Measurements from ENCODE around the gene MRTFB.

MRTFB gene

DNA sequence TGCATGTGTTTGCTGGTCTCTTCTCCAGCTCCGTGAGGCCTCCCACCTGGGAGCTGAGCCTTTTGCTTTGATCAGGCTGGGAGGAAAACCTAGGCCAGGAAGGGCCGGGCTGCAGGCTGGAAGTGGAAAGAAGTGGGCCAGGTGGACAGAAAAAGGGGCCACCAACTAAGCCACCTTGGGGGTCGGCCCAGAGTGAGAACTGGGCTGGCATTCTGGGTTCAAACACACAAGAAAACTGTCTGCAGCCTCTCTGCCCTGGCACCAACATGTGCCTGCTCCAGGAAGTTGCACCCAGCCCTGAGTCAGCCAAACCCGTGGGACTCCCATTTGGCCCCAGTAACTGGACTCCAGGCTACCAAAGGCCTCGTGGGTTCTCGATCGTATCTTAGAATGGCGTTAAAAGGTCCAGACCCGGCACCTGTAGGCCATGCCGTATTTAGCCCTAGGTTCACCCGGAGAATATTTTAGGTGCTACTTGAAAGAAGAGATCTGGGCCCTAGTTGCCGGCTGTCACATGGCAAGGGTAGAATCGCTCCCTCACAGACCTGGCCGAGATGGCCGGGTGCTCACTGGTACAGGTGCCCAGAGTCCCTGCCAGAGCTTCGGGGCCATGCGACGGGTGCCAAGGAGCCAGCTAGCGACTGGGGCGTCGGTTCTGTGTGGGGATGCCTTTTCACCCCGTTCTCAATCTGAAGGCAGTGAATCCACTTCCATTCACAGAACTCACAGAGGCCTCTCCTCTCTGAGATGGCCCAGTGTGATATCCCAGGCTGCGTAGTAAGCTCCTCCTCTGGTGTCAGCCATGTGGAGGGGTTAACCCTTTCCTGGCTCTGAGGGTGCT lies 236.6 kb downstream of the MRTFB start:
- TF ChIP-seq POLR2AphosphoS5 (IDR thresholded peaks at IDR 0.05; ENCODE audit: low read depth) (no peak), GABPA (IDR thresholded peaks at IDR 0.05; ENCODE audit: low read depth) (no peak)
- TF ChIP-seq, protein P1, sequence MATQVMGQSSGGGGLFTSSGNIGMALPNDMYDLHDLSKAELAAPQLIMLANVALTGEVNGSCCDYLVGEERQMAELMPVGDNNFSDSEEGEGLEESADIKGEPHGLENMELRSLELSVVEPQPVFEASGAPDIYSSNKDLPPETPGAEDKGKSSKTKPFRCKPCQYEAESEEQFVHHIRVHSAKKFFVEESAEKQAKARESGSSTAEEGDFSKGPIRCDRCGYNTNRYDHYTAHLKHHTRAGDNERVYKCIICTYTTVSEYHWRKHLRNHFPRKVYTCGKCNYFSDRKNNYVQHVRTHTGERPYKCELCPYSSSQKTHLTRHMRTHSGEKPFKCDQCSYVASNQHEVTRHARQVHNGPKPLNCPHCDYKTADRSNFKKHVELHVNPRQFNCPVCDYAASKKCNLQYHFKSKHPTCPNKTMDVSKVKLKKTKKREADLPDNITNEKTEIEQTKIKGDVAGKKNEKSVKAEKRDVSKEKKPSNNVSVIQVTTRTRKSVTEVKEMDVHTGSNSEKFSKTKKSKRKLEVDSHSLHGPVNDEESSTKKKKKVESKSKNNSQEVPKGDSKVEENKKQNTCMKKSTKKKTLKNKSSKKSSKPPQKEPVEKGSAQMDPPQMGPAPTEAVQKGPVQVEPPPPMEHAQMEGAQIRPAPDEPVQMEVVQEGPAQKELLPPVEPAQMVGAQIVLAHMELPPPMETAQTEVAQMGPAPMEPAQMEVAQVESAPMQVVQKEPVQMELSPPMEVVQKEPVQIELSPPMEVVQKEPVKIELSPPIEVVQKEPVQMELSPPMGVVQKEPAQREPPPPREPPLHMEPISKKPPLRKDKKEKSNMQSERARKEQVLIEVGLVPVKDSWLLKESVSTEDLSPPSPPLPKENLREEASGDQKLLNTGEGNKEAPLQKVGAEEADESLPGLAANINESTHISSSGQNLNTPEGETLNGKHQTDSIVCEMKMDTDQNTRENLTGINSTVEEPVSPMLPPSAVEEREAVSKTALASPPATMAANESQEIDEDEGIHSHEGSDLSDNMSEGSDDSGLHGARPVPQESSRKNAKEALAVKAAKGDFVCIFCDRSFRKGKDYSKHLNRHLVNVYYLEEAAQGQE (IDR thresholded peaks at IDR 0.05; ENCODE audit: insufficient replicate concordance, low read depth), result no peak
- H3K4me3 ChIP-seq (replicated peaks; ENCODE audit: insufficient read depth, low read length), result no peak overlapping the region
- DNase-seq (ENCODE audit: low read depth in 1 of 2, low spot score in 1 of 2), result no peak
- no peak overlapping the region for H3K27ac ChIP-seq (replicated peaks)
- peaks cover 16% of the 10 kb centered on the region for H3K27me3 ChIP-seq (ENCODE audit: insufficient read depth, poor library complexity, severe bottlenecking)

DNA sequence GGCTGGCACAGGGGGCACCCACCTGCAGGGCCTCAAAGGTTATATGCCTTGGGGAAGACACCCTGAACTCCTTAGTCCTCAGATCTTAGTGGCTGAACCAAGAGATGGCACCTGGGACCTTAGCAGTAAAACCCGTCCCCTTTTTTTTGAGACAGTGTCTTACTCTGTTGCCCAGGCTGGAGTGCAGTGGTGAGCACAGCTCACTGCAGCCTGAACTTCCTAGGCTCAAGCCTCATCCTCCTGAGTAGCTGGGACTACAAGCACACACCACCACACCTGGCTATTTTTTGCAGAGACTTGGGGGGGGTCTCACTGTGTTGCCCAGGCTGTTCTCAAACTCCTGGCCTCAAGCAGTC lies 237.2 kb downstream of the MRTFB start:
- TF ChIP-seq POLR2AphosphoS5 (IDR thresholded peaks at IDR 0.05; ENCODE audit: low read depth) (no peak), SPI1 (IDR thresholded peaks at IDR 0.05; ENCODE audit: borderline replicate concordance, low read depth) (no peak), GABPA (IDR thresholded peaks at IDR 0.05; ENCODE audit: low read depth) (no peak)
- TF ChIP-seq, protein P1 (IDR thresholded peaks at IDR 0.05; ENCODE audit: insufficient replicate concordance, low read depth), result no peak
- TF ChIP-seq, protein P2, sequence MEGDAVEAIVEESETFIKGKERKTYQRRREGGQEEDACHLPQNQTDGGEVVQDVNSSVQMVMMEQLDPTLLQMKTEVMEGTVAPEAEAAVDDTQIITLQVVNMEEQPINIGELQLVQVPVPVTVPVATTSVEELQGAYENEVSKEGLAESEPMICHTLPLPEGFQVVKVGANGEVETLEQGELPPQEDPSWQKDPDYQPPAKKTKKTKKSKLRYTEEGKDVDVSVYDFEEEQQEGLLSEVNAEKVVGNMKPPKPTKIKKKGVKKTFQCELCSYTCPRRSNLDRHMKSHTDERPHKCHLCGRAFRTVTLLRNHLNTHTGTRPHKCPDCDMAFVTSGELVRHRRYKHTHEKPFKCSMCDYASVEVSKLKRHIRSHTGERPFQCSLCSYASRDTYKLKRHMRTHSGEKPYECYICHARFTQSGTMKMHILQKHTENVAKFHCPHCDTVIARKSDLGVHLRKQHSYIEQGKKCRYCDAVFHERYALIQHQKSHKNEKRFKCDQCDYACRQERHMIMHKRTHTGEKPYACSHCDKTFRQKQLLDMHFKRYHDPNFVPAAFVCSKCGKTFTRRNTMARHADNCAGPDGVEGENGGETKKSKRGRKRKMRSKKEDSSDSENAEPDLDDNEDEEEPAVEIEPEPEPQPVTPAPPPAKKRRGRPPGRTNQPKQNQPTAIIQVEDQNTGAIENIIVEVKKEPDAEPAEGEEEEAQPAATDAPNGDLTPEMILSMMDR (IDR thresholded peaks at IDR 0.05; ENCODE audit: insufficient read depth, low read length), result no peak
- Histone ChIP-seq H3K4me3 (replicated peaks; ENCODE audit: insufficient read depth, low read length) (no peak overlapping the region), H3K27me3 (ENCODE audit: insufficient read depth, poor library complexity, severe bottlenecking) (peaks cover 12% of the 10 kb centered on the region), H3K27ac (replicated peaks) (no peak overlapping the region)
- no peak for DNase-seq (ENCODE audit: low read depth in 1 of 2, low spot score in 1 of 2)

DNA sequence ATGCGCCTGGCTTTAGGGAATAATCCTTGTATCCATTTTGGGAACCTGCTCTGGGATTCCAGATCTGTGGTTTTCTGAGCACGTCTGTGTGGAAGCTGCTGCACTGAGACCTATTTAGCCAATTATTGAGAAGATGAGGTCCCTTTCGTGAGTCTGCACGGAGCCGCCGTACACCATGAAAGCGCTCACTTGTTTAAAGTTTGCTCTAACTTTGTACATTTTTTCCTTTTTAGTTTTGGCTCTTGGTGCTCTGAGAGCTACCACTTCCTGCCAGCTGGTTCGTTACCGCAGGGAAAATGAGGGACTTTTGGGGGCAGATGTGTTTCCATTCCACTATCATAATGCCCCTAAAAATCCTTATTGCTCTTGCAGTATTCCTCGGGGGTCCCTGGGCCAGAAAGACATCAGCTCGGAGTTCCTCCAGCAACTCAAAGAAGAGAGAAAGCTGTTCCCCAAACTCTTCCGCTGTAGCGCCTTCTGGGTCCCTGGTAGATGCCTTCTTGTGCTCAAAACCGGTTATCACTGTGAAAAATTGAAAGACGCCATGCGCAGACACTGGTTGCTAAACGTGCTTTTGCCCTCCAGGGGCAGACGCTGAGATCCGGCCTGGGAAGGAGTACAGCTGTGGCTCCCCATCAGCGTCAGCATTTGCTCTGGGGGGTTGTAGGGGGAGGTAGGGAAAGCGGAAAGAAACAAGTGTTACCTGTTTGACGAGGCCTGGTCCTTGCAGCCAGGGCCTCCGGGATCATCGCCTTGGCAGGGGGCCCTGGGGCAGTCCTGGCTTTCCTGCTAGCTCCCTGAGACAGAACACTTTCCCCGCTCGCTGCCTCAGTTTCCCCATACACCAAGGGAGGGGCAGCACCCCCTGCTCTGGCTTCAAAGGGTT lies 238.1 kb downstream of the MRTFB start:
- H3K27me3 ChIP-seq (ENCODE audit: insufficient read depth, poor library complexity, severe bottlenecking), result peaks cover 3% of the 10 kb centered on the region
- DNase-seq (ENCODE audit: low read depth in 1 of 2, low spot score in 1 of 2), result no peak
- no peak overlapping the region for H3K27ac ChIP-seq (replicated peaks)
- H3K4me3 ChIP-seq (replicated peaks; ENCODE audit: insufficient read depth, low read length), result no peak overlapping the region
- TF ChIP-seq, protein P2 (IDR thresholded peaks at IDR 0.05; ENCODE audit: insufficient read depth, low read length), result no peak
- no peak for TF ChIP-seq GABPA (IDR thresholded peaks at IDR 0.05; ENCODE audit: low read depth)
- no peak for TF ChIP-seq SPI1 (IDR thresholded peaks at IDR 0.05; ENCODE audit: borderline replicate concordance, low read depth)
- TF ChIP-seq POLR2AphosphoS5 (IDR thresholded peaks at IDR 0.05; ENCODE audit: low read depth), result no peak

DNA sequence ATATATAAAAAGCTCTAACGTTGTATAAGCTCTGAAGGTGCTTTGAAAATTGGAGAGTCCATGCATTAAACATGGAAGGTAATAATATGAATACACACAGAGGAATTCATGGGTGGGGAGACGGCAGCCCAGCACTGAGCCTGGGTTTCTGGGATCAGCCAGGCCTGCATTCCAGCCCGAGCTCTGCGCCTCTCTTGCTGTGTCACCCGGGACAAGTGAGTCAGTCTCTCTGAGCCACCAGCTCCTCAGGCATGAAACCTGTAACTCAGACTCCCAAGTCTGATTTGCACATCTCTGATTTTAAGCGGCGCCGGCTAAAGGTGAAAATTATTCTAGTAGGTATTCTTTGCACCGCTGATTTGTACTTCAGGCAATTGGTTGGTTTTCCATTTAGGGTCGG lies 238.8 kb downstream of the MRTFB start:
- H3K4me3 ChIP-seq (replicated peaks; ENCODE audit: insufficient read depth, low read length), result no peak overlapping the region
- no peak for DNase-seq (ENCODE audit: low read depth in 1 of 2, low spot score in 1 of 2)
- no peak overlapping the region for H3K27ac ChIP-seq (replicated peaks)
- no peaks in the 10 kb centered on the region for H3K27me3 ChIP-seq (ENCODE audit: insufficient read depth, poor library complexity, severe bottlenecking)
- TF ChIP-seq GABPA (IDR thresholded peaks at IDR 0.05; ENCODE audit: low read depth), result no peak
- TF ChIP-seq, protein P1 (IDR thresholded peaks at IDR 0.05; ENCODE audit: insufficient replicate concordance, low read depth), result no peak
- TF ChIP-seq, protein P2 (IDR thresholded peaks at IDR 0.05; ENCODE audit: insufficient read depth, low read length), result no peak
- no peak for TF ChIP-seq POLR2AphosphoS5 (IDR thresholded peaks at IDR 0.05; ENCODE audit: low read depth)
- no peak for TF ChIP-seq SPI1 (IDR thresholded peaks at IDR 0.05; ENCODE audit: borderline replicate concordance, low read depth)

All from HL-60 (cell line).